ENCODE data around the gene PLA2G4B.

PLA2G4B gene

DNA sequence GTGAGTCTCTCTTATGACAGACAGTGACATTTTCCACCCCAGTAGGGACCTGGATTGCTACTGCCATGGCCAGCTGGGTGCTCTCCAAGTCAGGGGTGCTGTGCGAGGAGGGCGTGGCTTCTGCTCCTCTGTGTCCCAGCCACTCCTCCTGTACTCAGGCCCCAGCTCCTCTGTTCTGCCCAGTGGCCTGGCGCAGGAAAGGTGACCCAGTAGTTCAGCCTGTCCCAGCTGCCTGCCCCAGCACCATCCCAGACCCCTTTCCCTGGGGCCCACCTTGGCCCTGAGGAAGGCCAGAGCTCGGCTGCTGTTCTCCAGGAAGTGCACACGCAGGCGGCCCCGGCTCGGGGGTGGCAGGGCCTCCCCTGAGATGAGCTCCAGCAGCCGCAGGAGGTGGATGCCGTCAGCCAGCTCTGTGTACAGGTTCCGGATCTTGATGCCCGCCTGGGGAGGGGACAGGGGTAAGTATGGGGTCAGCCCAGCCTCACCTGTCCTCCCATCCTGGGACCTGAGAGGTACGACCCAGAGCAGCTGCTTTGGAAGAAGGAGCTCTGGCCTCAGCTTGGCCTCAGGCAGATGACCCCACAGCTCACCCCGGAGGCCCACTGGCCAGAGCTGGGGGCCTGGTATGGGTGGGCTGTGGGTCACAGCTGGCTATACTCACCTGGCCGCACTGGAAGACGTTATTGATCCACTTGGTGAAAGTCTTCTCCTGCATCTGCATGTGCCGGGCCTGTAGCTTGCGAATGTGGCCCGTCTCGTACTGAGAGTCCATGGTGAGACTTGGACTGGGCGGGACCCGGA lies 54.2 kb downstream of the PLA2G4B start:
- DNase-seq (ENCODE audit: insufficient read length, low spot score) (no peak), FAIRE-seq (no peak)
- TF ChIP-seq, protein P1, sequence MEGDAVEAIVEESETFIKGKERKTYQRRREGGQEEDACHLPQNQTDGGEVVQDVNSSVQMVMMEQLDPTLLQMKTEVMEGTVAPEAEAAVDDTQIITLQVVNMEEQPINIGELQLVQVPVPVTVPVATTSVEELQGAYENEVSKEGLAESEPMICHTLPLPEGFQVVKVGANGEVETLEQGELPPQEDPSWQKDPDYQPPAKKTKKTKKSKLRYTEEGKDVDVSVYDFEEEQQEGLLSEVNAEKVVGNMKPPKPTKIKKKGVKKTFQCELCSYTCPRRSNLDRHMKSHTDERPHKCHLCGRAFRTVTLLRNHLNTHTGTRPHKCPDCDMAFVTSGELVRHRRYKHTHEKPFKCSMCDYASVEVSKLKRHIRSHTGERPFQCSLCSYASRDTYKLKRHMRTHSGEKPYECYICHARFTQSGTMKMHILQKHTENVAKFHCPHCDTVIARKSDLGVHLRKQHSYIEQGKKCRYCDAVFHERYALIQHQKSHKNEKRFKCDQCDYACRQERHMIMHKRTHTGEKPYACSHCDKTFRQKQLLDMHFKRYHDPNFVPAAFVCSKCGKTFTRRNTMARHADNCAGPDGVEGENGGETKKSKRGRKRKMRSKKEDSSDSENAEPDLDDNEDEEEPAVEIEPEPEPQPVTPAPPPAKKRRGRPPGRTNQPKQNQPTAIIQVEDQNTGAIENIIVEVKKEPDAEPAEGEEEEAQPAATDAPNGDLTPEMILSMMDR (IDR thresholded peaks at IDR 0.05; ENCODE audit: insufficient read depth, missing control alignments) = no peak

DNA sequence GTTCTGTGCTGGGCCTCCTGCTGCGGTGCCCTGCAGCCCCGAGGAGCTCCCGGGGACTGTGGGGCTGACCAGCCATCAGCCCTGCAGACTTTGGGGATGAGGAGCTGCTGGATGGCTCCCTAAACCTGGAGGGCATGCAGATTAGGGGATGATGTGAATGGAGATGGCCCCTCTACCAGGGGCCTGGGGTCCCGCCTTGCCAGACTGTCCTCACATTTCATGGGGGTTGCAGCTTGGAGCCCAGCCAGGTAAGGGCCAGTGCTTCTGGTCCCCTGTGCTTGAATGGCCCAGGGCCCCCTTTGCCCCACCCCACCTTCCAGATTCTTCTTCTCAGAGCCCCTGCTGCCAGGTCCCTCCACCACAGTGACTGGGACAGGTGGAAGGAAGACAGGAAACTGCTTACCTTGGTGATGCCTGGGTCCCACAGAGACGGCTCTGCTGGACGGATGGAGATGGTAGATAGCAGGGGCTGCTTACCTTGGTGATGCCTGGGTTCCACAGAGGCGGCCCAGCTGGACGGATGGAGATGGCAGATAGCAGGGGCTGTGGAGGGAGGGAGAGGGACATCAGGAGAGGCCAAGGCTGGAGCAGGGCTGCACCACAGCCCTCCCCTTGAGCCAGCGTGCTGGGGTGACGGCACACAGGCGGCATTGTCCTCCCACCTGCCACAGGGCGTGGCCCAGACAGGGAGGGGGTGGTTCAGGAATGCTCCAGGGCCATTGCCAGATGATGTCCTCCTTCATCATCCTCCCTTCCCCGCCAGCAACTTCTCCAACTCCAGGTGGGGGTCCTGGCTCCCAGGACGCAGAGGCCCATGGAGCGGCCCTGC lies 55.0 kb downstream of the PLA2G4B start, which contains the start of gene SPTBN5:
SPTBN5 (minus strand) TSS at position 632 of the 829 bp plus-strand sequence; CDS start at position 76, 556 bp downstream.
- TF ChIP-seq, protein P1 (IDR thresholded peaks at IDR 0.05; ENCODE audit: insufficient read depth, missing control alignments) = no peak
- FAIRE-seq = no peak
- DNase-seq (ENCODE audit: insufficient read length, low spot score) = no peak

DNA sequence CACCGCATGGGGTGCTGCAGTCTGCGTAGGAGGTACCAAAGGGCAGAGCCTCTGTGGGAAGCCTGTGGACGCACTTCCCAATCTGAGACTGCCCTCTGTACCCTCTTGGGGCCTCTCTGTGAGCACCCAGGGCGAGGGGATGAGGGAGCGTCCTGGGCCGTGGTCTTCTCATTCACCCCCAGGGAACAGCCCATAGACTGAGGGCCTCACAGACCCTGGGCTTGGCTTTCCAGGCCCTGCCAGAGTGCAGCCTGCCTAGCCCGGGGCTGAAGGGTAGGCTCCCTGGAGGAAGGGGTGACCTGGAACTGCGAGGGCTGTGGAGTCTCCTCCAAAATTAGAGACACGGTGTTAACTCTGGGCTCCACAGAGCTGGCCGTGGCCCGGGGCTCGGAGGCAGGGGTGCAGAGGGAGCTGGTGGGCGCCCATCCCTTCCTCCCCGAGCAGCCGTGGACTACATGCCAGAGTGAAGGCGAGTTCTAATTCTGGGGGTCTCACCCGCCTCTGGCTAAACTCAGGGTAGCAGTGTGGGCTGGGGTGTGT lies 55.7 kb downstream of the PLA2G4B start:
- FAIRE-seq (no peak), DNase-seq (ENCODE audit: insufficient read length, low spot score) (no peak)
- TF ChIP-seq, protein P1 (IDR thresholded peaks at IDR 0.05; ENCODE audit: insufficient read depth, missing control alignments) = no peak

DNA sequence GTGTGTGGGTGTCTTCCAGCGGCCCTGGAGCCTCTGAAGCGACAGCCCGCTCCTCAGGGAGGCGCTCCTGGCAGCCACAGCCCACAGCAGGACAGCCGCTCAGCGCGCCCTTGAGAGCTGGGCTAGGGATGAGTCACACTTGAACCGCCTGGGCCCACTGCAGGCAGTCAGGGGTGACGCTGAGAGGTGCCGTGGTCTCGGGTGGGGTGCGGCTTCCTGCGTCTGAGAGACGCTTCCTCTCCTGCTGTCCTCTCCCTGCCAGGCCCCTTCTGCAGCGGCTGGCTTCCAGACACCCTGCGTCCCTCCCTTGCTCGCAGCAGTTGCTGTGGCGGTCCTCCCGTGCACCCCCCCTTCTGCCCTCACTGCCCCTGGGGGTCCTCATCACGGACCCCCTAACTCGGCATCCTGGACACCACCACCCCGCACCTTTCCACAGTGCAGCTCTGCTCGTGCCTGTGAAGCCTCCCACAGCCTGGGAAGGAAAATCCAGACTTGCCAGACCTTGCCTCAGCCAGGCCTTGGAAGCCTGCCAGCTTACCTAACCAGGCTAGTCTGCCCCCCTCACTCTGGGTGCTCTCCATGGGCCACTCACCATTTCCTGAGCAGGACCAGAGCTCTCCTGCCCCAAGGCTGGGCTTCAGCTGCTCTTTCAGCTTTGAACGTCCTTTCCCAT lies 56.3 kb downstream of the PLA2G4B start:
- DNase-seq (ENCODE audit: insufficient read length, low spot score) (no peak), FAIRE-seq (no peak)
- TF ChIP-seq, protein P1 (IDR thresholded peaks at IDR 0.05; ENCODE audit: insufficient read depth, missing control alignments) = no peak

DNA sequence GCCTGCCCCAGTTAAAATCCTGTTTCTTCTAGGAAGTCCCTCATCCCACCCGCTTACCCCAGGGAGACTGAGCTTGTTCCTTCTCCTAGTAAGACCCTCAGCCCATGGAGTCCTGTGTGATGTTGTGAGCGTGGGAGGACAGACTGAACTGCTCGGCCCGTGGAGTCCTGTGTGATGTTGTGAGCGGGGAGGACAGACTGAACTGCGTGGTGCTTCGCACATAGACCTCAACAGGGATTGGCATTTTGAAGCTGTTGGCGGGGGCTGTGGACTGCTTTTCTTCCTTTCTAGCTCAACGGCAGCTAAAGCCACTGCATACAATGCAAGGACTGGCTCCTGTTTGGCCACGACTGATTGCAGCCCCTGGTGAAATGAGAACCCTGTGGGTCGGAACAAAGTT lies 56.8 kb downstream of the PLA2G4B start:
- DNase-seq (ENCODE audit: insufficient read length, low spot score) (no peak), FAIRE-seq (no peak)
- TF ChIP-seq, protein P1 (IDR thresholded peaks at IDR 0.05; ENCODE audit: insufficient read depth, missing control alignments) = no peak

DNA sequence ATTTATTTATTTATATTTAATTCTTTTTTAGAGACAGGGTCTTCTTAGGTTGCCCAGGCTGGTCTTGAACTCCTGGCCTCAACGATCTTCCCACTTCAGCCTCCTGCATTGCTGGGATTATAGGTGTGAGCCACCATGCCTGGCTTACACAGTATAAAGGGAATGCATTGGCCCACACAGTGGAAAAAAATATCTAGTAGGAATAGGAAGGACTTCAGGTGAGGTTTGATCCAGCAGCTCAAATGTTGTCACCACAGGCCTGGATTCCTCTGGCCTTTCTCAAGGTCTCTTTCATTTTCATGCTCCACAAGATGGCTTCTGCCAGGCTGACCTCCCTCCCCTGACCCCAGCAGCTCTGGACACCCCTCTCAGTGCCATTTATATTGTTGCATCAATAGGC lies 57.3 kb downstream of the PLA2G4B start:
- no peak for FAIRE-seq
- TF ChIP-seq, protein P1 (IDR thresholded peaks at IDR 0.05; ENCODE audit: insufficient read depth, missing control alignments) = no peak
- DNase-seq (ENCODE audit: insufficient read length, low spot score) = no peak
